ENCODE measurements around the gene PLCB1.

DNA sequence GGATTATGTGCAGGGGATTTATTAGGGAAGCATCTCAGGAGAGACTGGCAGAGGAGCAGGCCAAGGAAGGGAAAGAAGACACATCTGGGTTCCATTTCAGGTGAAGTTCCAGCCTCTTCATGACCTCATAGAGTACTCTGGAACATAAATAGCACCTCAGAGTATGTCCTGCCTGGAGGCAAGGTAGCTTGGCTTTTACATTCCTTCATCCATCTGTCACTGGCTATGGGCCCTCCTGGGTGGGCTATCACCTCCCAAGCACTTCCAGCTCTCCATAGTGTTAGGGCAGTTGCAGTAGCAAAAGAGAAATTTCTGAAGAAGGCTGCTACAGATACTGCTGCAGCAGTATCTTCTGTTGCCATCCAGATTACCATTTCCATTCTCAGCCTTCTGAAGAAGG, 116.0 kb downstream of the PLCB1 start:
- TF ChIP-seq, protein P1, sequence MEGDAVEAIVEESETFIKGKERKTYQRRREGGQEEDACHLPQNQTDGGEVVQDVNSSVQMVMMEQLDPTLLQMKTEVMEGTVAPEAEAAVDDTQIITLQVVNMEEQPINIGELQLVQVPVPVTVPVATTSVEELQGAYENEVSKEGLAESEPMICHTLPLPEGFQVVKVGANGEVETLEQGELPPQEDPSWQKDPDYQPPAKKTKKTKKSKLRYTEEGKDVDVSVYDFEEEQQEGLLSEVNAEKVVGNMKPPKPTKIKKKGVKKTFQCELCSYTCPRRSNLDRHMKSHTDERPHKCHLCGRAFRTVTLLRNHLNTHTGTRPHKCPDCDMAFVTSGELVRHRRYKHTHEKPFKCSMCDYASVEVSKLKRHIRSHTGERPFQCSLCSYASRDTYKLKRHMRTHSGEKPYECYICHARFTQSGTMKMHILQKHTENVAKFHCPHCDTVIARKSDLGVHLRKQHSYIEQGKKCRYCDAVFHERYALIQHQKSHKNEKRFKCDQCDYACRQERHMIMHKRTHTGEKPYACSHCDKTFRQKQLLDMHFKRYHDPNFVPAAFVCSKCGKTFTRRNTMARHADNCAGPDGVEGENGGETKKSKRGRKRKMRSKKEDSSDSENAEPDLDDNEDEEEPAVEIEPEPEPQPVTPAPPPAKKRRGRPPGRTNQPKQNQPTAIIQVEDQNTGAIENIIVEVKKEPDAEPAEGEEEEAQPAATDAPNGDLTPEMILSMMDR (conservative IDR thresholded peaks at IDR 0.05 in 1 of 2, IDR thresholded peaks at IDR 0.05 in 1 of 2; ENCODE audit: extremely low read depth in 1 of 2, insufficient read depth in 1 of 2, low read depth in 1 of 2, low read length in 2 of 2), result no peak
- TF ChIP-seq EZH2 (IDR thresholded peaks at IDR 0.05; ENCODE audit: borderline replicate concordance, low read length), result no peak
